ENCODE data around the gene HECTD4.

The HECTD4 gene

DNA sequence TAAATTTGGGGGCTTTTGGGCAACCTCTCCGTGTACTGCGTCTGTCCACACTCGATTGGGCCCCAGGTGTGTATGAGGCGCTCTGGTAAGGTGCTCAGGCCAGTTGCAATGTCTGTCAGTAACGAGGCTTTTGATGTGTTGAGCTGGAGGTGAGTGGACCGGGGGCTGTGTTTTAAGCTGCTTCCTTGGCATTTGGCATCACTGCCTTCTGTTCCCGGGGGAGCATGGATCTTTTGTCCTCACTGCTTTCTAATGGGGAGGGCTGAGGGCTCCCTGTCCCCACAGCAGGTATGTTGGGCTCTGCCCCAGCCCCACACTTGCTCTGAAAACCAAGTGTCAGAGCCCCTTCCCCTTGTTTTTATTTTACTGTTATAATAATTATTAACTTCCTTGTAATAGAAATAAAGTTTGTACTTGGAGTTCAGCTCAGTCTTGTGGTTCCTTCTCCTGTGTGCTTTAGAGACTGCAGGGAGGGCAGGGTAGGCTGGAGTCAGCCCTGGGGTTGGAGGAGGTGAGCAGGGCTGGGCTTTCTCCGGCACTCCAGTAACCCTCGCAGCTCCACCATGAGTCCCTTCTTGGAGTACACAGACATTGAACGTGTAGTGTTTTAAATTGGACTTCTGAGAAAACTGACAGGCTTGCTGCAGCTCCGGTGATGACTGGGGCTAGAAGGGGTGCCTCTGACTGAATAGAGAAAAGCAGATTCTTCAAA, 228.9 kb downstream of the HECTD4 start:
- no peak for FAIRE-seq

DNA sequence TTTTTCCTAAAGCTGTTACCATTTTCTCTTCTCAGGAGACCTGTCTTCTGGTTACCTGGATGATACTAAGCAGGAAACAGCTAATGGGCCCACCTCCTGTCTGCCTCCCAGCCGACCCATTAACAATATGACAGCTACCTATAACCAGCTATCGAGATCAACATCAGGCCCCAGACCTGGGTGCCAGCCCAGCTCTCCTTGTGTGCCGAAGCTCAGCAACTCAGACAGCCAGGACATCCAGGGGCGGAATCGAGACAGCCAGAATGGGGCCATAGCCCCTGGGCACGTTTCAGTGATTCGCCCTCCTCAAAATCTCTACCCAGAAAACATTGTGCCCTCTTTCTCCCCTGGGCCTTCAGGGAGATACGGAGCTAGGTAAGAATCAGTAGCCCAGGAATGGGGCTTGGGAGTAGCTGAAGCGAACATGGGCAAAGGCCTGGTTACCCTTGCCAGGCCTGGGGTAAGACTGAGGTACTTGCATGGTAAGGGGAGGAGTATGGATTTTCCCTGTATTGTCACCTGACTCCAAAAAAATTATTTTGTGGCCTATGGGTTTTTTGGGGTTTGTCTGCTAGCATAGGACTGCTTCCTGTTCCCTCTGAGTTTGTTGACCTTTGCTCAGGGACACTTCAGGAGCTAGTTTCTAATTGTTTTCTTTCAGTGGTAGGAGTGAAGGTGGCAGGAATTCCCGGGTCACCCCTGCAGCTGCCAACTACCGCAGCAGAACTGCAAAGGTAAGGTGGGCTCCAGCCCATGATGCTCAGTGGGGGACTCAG, 230.3 kb downstream of the HECTD4 start:
- no peak for FAIRE-seq

GRCh38 chr12:112149596-112149995, 232.6 kb downstream of the HECTD4 start:
- no peak for FAIRE-seq

- no peak for FAIRE-seq
Measured at GRCh38 chr12:112148031-112148513, 234.2 kb downstream of the HECTD4 start.

DNA sequence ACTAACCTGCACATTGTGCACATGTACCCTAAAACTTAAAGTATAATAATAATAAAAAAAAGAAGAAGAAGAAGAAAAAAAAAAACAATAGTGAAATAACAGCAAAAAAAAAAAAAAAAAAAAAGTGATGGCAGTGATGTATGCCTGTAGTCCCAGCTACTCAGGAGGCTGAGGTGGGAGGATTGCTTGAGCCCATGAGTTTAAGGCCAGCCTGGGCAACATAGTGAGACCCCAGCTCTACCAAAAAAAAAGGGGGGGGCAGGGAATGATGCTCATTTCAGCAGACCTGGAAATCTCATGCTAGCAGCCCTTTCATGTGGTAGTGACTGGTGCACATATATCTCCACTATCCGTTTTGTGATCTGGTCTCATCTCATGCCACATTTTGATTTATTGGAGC, 236.1 kb downstream of the HECTD4 start:
- FAIRE-seq: no peak

- FAIRE-seq: no peak
Measured at GRCh38 chr12:112140728-112141127, 241.5 kb downstream of the HECTD4 start.

DNA sequence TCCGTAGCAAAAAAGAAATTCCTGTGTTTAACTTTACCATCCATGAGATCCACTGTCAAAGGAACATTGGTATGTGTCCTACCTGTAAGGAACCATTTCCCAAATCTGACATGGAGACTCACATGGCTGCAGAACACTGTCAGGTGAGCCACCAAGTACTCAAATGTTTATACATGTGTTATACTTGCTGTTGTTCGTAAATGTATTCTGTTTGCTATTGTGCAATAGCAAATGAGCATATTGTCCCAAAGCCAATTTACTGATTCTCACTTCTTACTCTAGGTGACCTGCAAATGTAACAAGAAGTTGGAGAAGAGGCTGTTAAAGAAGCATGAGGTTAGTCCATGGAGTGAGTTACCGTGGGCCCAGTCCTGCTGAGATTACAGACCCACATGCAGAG, 247.5 kb downstream of the HECTD4 start:
- FAIRE-seq: no peak

- FAIRE-seq: no peak
Measured at GRCh38 chr12:112133418-112133817, 248.8 kb downstream of the HECTD4 start.

DNA sequence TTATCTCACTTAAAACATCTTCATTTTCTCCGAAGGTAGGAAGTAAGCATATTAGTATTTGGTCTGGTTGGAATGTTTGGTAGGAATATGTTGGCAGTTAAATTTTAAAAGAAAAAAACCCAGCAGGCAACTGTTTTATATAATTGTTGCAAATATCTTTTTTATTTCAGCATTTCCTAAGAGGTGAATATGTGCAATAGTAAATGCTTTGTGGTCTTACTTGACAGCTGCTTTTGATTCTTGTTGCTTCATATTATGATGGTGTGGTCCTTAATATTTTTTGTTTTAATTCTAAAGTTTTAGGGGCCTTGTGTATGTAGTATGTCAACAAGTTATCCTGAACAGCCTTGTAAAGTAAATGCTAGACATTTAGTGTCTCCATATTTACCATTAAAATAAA, 250.5 kb downstream of the HECTD4 start:
- FAIRE-seq: no peak

DNA sequence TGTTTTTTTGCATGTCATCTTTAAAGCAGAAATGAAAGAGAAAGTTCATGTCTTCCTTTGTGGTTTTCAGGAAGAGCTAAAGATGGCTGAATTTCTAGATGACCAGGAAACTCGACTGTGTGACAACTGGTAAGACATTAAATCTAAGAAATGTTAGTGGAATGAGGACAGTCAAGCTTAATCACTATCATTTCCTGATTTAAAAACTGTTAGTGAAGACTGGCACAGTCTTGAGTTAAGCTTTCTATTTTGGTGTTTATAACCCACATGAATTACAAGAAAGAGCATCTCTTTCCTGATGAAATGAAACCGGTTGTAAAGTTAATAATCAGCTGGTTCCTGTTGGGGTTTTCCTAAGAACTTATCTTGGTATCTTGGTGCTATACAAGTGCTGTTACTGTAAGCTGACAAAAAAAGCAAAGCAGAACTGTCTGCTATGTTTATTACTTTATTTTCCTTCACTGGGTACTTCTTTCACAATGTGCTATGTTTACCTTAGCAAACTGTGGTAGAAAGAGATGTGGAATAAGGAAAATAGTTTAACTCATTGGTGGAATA, 251.7 kb downstream of the HECTD4 start:
- FAIRE-seq: no peak

GRCh38 chr12:112126911-112127310, 255.3 kb downstream of the HECTD4 start:
- FAIRE-seq: no peak

GRCh38 chr12:112126000-112126438, 256.2 kb downstream of the HECTD4 start:
- no peak for FAIRE-seq

DNA sequence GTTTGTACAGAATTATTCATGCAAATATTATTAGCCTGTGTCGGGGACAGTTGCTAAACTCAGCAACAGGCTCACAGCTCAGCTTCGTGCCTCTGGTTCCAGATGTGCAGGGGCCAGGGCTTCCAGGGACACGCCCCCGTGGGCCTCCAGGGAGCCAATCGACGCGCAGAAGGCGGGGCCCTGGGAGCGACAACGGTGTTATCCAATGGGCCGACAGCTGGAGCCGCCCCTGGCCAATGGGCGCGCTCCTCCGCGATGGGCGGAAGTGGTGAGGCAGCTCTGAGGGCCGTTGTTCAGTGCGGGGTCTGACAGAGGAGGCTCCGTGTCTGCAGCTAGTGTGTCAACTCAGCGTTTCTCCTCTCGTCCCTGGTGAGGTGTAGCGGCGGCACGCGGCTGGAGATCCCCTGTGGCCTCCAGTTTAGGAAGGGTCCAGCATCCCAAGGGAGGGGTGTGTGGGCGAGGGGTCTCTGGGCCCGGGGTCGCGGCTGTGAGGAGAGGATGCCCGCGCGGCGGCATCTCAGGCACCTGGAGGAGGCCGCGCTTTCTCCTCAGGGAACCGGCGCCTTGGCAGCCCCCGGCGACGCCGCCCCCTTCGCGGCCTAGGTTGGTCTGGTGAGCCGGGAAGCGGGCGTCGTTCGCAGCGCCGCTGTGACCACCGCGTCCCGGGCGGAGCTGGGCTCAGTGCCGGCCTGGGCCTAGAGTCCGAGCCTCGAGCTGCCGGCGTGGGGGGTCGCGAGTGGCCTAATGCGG, 256.8 kb downstream of the HECTD4 start, which contains the start of gene TRAFD1:
TRAFD1 (plus strand) TSS at position 311 of the 750 bp plus-strand sequence. CDS start 4,963 bp downstream, outside the sequence.
- FAIRE-seq: peak; percentile 90

GRCh38 chr12:112124918-112125249, 257.3 kb downstream of the HECTD4 start:
- FAIRE-seq: no peak

- FAIRE-seq: no peak
Measured at GRCh38 chr12:112122823-112123690, 259.2 kb downstream of the HECTD4 start.

DNA sequence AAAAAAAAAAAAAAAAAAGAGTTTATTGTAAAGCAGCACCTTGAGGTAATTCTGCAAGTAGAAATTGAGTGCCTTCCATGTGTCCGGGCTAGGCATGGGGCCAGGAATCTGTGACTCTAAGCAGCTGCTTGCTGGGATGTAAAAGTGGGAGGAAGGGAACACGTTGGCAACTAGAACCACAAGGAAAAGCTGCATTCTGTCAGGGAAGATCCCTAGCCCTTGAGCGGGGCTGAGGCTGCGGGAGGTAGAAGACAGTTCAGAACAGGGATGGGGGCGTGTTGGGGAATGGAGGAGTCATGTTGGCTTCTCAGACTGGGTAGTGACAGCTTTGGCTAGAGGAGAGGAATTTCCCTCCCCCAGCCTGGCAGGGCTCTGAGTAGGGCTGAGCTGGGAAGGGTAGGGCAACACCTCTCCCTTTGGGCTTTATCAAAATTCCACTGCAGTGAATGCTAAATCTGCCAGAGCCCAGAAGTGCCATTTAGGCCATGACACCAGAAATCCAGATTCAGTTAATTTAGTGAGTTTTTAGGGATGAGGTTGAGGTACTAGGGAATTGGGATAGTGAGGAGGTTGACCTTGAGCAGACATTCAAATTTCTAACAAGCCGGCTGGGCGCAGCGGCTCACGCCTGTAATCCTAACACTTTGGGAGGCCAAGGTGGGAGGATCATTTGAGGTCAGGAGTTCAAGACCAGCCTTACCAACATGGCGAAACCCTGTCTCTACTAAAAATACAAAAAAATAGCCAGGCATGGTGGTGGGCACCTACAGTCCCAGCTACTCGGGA, 260.3 kb downstream of the HECTD4 start:
- no peak for FAIRE-seq

GRCh38 chr12:112117685-112118084, 264.5 kb downstream of the HECTD4 start:
- FAIRE-seq: no peak

DNA sequence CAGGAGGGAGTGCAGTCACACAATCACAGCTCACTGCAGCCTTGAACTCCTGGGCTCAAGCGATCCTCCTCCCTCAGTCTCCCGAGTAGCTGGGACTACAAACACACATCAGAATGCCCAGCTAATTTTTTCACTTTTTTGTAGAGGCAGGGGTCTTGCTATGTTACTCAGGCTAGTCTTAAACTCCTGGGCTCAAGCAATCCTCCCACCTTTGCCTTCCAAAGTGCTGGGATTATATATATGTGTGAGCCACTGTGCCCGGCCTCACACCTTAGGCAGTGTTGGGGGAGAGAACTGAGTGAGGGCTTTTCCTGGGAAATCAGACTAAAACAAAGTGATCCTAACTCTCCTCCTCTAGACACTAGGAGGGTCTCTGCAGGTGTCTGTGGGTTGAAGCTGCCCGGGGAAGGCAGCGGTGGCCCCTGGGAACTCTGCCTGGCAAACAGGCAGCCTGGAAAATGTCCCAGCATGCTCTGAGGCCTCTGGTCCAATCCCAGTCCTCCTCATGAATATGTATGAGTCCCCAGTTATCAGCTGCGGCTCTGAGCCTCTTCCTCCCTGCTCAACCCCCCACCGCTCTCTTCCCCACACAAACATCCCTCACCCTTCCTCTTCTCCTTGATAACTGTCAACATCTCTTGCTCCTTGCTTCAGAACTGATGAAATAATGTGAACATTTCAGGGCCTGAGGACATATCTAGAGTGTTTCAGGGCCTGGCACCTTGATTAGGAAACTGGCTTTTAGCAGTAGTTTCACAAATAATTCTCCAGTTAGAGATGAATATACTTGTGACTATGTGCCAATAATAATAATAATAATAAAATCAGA, 265.8 kb downstream of the HECTD4 start:
- no peak for FAIRE-seq

- FAIRE-seq: no peak
Measured at GRCh38 chr12:112115259-112116045, 266.8 kb downstream of the HECTD4 start.

All from G401.6 (cell line).